Endothelial cell of umbilical vein (primary cell): ENCODE data around the gene DDR1.

Experiments used
- EZH2 ChIP-seq: IDR thresholded peaks from 2 replicates; pipeline ENCODE4 v1.6.1; 2012; ENCODE audit warnings: borderline replicate concordance, low read depth, mild to moderate bottlenecking, moderate library complexity, low read length, inconsistent platforms; ENCODE audit not compliant: severe bottlenecking
- FOS ChIP-seq: IDR thresholded peaks from 2 replicates; pipeline ENCODE4 v1.6.1; 2011; ENCODE audit warnings: mild to moderate bottlenecking, low read length, moderate library complexity, borderline replicate concordance; ENCODE audit not compliant: insufficient read depth
- GATA2 ChIP-seq: IDR thresholded peaks from 2 replicates; pipeline ENCODE4 v1.7.0; 2011; ENCODE audit warnings: low read depth, mild to moderate bottlenecking, moderate library complexity, mixed read lengths, low read length; ENCODE audit not compliant: insufficient read length, insufficient read depth
- POLR2A ChIP-seq: IDR thresholded peaks from 2 replicates; pipeline ENCODE4 v1.6.1; 2012; ENCODE audit warnings: low read depth, mild to moderate bottlenecking, control low read depth, low read length
- POLR2AphosphoS5 ChIP-seq: IDR thresholded peaks from 2 replicates; pipeline ENCODE4 v1.6.1; 2012; ENCODE audit warnings: low read depth, mild to moderate bottlenecking, control low read depth, low read length, moderate library complexity; ENCODE audit not compliant: insufficient read depth
- TF ChIP-seq, protein P1 (sequence below), 2 donors: IDR thresholded peaks; 1 replicate in 1 of 2; 2 replicates in 1 of 2; pipeline ENCODE4 v1.5.1; 2011; ENCODE audit warnings: low read length in 2 of 2, mild to moderate bottlenecking in 2 of 2, moderate library complexity in 2 of 2, control low read depth in 1 of 2, inconsistent platforms in 1 of 2, low read depth in 1 of 2; ENCODE audit not compliant: insufficient read depth in 1 of 2; ENCODE audit errors: extremely low read depth in 1 of 2
- TF ChIP-seq, protein P2 (sequence below): IDR thresholded peaks from 2 replicates; pipeline ENCODE4 v1.6.1; 2011; ENCODE audit not compliant: insufficient read depth, insufficient read length

DNA sequence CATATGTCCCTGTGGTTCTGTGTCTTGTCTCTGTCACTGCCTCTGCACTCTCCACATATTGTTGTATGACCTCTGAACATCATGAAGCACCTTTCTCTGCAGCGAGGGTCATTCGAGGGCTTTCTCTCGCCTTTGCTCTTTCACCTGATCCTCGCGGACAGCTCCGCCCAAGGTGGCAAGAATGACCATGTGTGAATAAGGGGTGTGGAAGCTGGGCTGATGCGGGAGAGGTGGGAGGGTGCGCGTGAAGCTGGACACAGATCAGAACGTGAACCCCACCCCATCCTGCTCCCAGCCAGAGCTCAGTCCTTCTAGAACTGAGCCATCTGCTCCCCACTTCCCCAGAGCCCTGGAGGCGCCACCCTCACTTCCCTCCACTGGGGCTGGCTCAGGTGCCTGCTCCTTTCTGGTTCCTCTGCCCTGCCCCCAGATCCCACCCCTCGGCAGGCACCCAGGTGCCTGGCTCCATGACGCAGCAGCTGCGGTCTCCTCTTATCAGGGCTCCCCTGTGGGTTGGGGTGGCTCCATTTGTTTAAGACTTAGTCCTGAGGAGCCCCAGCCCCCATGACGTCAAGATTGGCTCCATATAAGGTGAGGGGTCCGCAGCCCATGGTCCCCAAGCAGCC is 56.2 kb downstream of the DDR1 start, which contains the start of gene MUCL3:
- TF ChIP-seq, protein P1, sequence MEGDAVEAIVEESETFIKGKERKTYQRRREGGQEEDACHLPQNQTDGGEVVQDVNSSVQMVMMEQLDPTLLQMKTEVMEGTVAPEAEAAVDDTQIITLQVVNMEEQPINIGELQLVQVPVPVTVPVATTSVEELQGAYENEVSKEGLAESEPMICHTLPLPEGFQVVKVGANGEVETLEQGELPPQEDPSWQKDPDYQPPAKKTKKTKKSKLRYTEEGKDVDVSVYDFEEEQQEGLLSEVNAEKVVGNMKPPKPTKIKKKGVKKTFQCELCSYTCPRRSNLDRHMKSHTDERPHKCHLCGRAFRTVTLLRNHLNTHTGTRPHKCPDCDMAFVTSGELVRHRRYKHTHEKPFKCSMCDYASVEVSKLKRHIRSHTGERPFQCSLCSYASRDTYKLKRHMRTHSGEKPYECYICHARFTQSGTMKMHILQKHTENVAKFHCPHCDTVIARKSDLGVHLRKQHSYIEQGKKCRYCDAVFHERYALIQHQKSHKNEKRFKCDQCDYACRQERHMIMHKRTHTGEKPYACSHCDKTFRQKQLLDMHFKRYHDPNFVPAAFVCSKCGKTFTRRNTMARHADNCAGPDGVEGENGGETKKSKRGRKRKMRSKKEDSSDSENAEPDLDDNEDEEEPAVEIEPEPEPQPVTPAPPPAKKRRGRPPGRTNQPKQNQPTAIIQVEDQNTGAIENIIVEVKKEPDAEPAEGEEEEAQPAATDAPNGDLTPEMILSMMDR (IDR thresholded peaks at IDR 0.05; ENCODE audit: extremely low read depth in 1 of 2, insufficient read depth in 1 of 2, low read depth in 1 of 2, low read length in 2 of 2) = no peak
- TF ChIP-seq POLR2A (no peak), GATA2 (no peak), POLR2AphosphoS5 (no peak), EZH2 (no peak), FOS (no peak)
- TF ChIP-seq, protein P2, sequence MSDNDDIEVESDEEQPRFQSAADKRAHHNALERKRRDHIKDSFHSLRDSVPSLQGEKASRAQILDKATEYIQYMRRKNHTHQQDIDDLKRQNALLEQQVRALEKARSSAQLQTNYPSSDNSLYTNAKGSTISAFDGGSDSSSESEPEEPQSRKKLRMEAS = no peak
